ENCODE measurements around the gene RIPK1.

- TF ChIP-seq CTCF (conservative IDR thresholded peaks at IDR 0.05) (no peak), ZFX (IDR thresholded peaks at IDR 0.05) (no peak)
Measured at GRCh38 chr6:3036861-3037637, 31.2 kb upstream of the RIPK1 start.

Measured in C4-2B (cell line).